Measurements from ENCODE around the gene JMJD7.
A peak's percentile ranks its signal among the peaks of the same experiment; 100 is the strongest.

JMJD7 gene

GRCh38 chr15:41790756-41791546 is 36.9 kb upstream of the JMJD7 start:
- no peak for TF ChIP-seq TAF1 (IDR thresholded peaks at IDR 0.05; ENCODE audit: borderline replicate concordance, low read depth, low read length)
- TF ChIP-seq POLR2AphosphoS5 (IDR thresholded peaks at IDR 0.05; ENCODE audit: low read depth, low read length) = no peak
- no peak for TF ChIP-seq POLR2A (IDR thresholded peaks at IDR 0.05; ENCODE audit: low read depth, low read length)
- FAIRE-seq (no peak), DNase-seq (ENCODE audit: insufficient read length) (no peak)

- FAIRE-seq (no peak), DNase-seq (ENCODE audit: insufficient read length) (no peak)
- TF ChIP-seq TAF1 (IDR thresholded peaks at IDR 0.05; ENCODE audit: borderline replicate concordance, low read depth, low read length) (no peak), POLR2AphosphoS5 (IDR thresholded peaks at IDR 0.05; ENCODE audit: low read depth, low read length) (no peak), POLR2A (IDR thresholded peaks at IDR 0.05; ENCODE audit: low read depth, low read length) (no peak)
Measured at GRCh38 chr15:41791547-41791937, 36.4 kb upstream of the JMJD7 start.

- no peak for DNase-seq (ENCODE audit: insufficient read length)
- TF ChIP-seq POLR2AphosphoS5 (IDR thresholded peaks at IDR 0.05; ENCODE audit: low read depth, low read length) (no peak), TAF1 (IDR thresholded peaks at IDR 0.05; ENCODE audit: borderline replicate concordance, low read depth, low read length) (no peak), POLR2A (IDR thresholded peaks at IDR 0.05; ENCODE audit: low read depth, low read length) (no peak)
- FAIRE-seq = no peak
Measured at GRCh38 chr15:41792000-41792637, 35.8 kb upstream of the JMJD7 start.

- DNase-seq (ENCODE audit: insufficient read length) (no peak), FAIRE-seq (no peak)
- no peak for TF ChIP-seq POLR2AphosphoS5 (IDR thresholded peaks at IDR 0.05; ENCODE audit: low read depth, low read length)
- no peak for TF ChIP-seq POLR2A (IDR thresholded peaks at IDR 0.05; ENCODE audit: low read depth, low read length)
- TF ChIP-seq TAF1 (IDR thresholded peaks at IDR 0.05; ENCODE audit: borderline replicate concordance, low read depth, low read length) = no peak
Measured at GRCh38 chr15:41794081-41794480, 33.8 kb upstream of the JMJD7 start.

- no peak for TF ChIP-seq POLR2AphosphoS5 (IDR thresholded peaks at IDR 0.05; ENCODE audit: low read depth, low read length)
- TF ChIP-seq TAF1 (IDR thresholded peaks at IDR 0.05; ENCODE audit: borderline replicate concordance, low read depth, low read length) = no peak
- TF ChIP-seq POLR2A (IDR thresholded peaks at IDR 0.05; ENCODE audit: low read depth, low read length) = no peak
- DNase-seq (ENCODE audit: insufficient read length) (no peak), FAIRE-seq (no peak)
Measured at GRCh38 chr15:41795996-41796856, 31.7 kb upstream of the JMJD7 start.

GRCh38 chr15:41797201-41797944 is 30.5 kb upstream of the JMJD7 start:
- no peak for FAIRE-seq
- DNase-seq (ENCODE audit: insufficient read length) = no peak
- no peak for TF ChIP-seq POLR2A (IDR thresholded peaks at IDR 0.05; ENCODE audit: low read depth, low read length)
- TF ChIP-seq TAF1 (IDR thresholded peaks at IDR 0.05; ENCODE audit: borderline replicate concordance, low read depth, low read length) = no peak
- no peak for TF ChIP-seq POLR2AphosphoS5 (IDR thresholded peaks at IDR 0.05; ENCODE audit: low read depth, low read length)

- no peak for TF ChIP-seq POLR2AphosphoS5 (IDR thresholded peaks at IDR 0.05; ENCODE audit: low read depth, low read length)
- no peak for TF ChIP-seq POLR2A (IDR thresholded peaks at IDR 0.05; ENCODE audit: low read depth, low read length)
- TF ChIP-seq TAF1 (IDR thresholded peaks at IDR 0.05; ENCODE audit: borderline replicate concordance, low read depth, low read length) = no peak
- no peak for DNase-seq (ENCODE audit: insufficient read length)
- FAIRE-seq = no peak
Measured at GRCh38 chr15:41798607-41799487, 29.0 kb upstream of the JMJD7 start.

GRCh38 chr15:41799488-41799805 is 28.4 kb upstream of the JMJD7 start:
- FAIRE-seq = peak; percentile 61
- TF ChIP-seq TAF1 (IDR thresholded peaks at IDR 0.05; ENCODE audit: borderline replicate concordance, low read depth, low read length) (no peak), POLR2A (IDR thresholded peaks at IDR 0.05; ENCODE audit: low read depth, low read length) (no peak), POLR2AphosphoS5 (IDR thresholded peaks at IDR 0.05; ENCODE audit: low read depth, low read length) (no peak)
- no peak for DNase-seq (ENCODE audit: insufficient read length)

GRCh38 chr15:41801185-41801584 is 26.7 kb upstream of the JMJD7 start:
- TF ChIP-seq POLR2AphosphoS5 (IDR thresholded peaks at IDR 0.05; ENCODE audit: low read depth, low read length) (no peak), POLR2A (IDR thresholded peaks at IDR 0.05; ENCODE audit: low read depth, low read length) (no peak), TAF1 (IDR thresholded peaks at IDR 0.05; ENCODE audit: borderline replicate concordance, low read depth, low read length) (no peak)
- no peak for DNase-seq (ENCODE audit: insufficient read length)
- no peak for FAIRE-seq

- TF ChIP-seq POLR2AphosphoS5 (IDR thresholded peaks at IDR 0.05; ENCODE audit: low read depth, low read length) = no peak
- TF ChIP-seq POLR2A (IDR thresholded peaks at IDR 0.05; ENCODE audit: low read depth, low read length) = no peak
- no peak for TF ChIP-seq TAF1 (IDR thresholded peaks at IDR 0.05; ENCODE audit: borderline replicate concordance, low read depth, low read length)
Measured at GRCh38 chr15:41801850-41802455, 25.9 kb upstream of the JMJD7 start.

More at GRCh38 chr15:41801850-41802455, 25.9 kb upstream of the JMJD7 start:
- FAIRE-seq (no peak), DNase-seq (ENCODE audit: insufficient read length) (no peak)
